SK-MEL-5 (cell line): Measurements from ENCODE around the gene WEE1. TPM values are rescaled to one million over a fixed set of nuclear protein-coding genes. Genes with fewer than 3 reads are reported as not detected.
A peak's percentile ranks its signal among the peaks of the same experiment; 100 is the strongest.
"Not testable (repeated sequence)": the region's sequence is repeated elsewhere in the genome, so short reads cannot be mapped to it uniquely, and the experiment has no call there.

Experiments used
- DNase-seq: peaks from one replicate; pipeline ENCODE4 v3.0.0-alpha.2; 2016; ENCODE audit warnings: low read depth, low spot score
- in situ Hi-C: cut with HindIII; loops from 2 replicates; pipeline ENCODE4 v1.10.0; 2016; ENCODE audit warnings: low sequenced_read_pairs, high pct_unique_total_duplicates, low pct_unique_long_range_greater_than_20kb
- total RNA-seq: library from RNA; depleted of rRNA; stranded (reverse); fragments of >200 nt; shearing (Covaris generic); gene quantifications from 2 replicates; pipeline ENCODE4 v1.2.3, GENCODE V29; 2014

WEE1 gene
- total RNA-seq, 1 experiment from 2014 or later, result 30.1 TPM

GRCh38 chr11:9576701-9577381 lies 3.4 kb downstream of the WEE1 start:
- peak; percentile 44 for DNase-seq
- in situ Hi-C loops, result no loop called here

GRCh38 chr11:9577556-9577955 lies 4.1 kb downstream of the WEE1 start:
- in situ Hi-C loops, result no loop called here
- peak; percentile 41 for DNase-seq

GRCh38 chr11:9580894-9581293 lies 7.4 kb downstream of the WEE1 start:
- in situ Hi-C loops, result no loop called here
- DNase-seq, result no peak

GRCh38 chr11:9581556-9582161 lies 8.2 kb downstream of the WEE1 start:
- in situ Hi-C loops, result no loop called here
- DNase-seq, result no peak

GRCh38 chr11:9590717-9591116 lies 17.2 kb downstream of the WEE1 start:
- in situ Hi-C loops, result no loop called here
- no peak for DNase-seq

- DNase-seq, result no peak
- in situ Hi-C loops, result no loop called here
Observed at GRCh38 chr11:9594267-9595046, 21.0 kb downstream of the WEE1 start.

- in situ Hi-C loops, result no loop called here
Observed at GRCh38 chr11:9596926-9597464, 23.5 kb downstream of the WEE1 start.

GRCh38 chr11:9600166-9600565 lies 26.7 kb downstream of the WEE1 start:
- in situ Hi-C loops, result no loop called here
- DNase-seq, result no peak

More at GRCh38 chr11:9596926-9597464, 23.5 kb downstream of the WEE1 start:
- DNase-seq, result no peak

- no peak for DNase-seq
- in situ Hi-C loops, result no loop called here
Observed at GRCh38 chr11:9600644-9601036, 27.2 kb downstream of the WEE1 start.

- no peak for DNase-seq
- in situ Hi-C loops, result no loop called here
Observed at GRCh38 chr11:9601037-9601875, 27.8 kb downstream of the WEE1 start.

GRCh38 chr11:9601876-9602199 lies 28.4 kb downstream of the WEE1 start:
- in situ Hi-C loops, result no loop called here
- no peak for DNase-seq

GRCh38 chr11:9603214-9603613 lies 29.7 kb downstream of the WEE1 start:
- in situ Hi-C loops, DNase-seq: not testable (repeated sequence)

- DNase-seq, result no peak
- in situ Hi-C loops, result no loop called here
Observed at GRCh38 chr11:9604134-9604533, 30.7 kb downstream of the WEE1 start.

- in situ Hi-C loops, result no loop called here
- no peak for DNase-seq
Observed at GRCh38 chr11:9605742-9606141, 32.3 kb downstream of the WEE1 start.

- in situ Hi-C loops, result no loop called here
- DNase-seq, result peak; percentile 47
Observed at GRCh38 chr11:9606809-9607510, 33.5 kb downstream of the WEE1 start.

GRCh38 chr11:9607511-9607899 lies 34.0 kb downstream of the WEE1 start:
- DNase-seq, result no peak
- in situ Hi-C loops, result no loop called here

- in situ Hi-C loops, result no loop called here
- DNase-seq, result no peak
Observed at GRCh38 chr11:9609002-9609759, 35.7 kb downstream of the WEE1 start.
